ENCODE results near the gene SBK3. TPM values are rescaled to one million over a fixed set of nuclear protein-coding genes. Genes with fewer than 3 reads are reported as not detected.

Gene SBK3
- polyA plus RNA-seq, 1 donor (not counting 4 experiments of a cell fraction or from before 2014, with no cell fraction given): not detected

DNA sequence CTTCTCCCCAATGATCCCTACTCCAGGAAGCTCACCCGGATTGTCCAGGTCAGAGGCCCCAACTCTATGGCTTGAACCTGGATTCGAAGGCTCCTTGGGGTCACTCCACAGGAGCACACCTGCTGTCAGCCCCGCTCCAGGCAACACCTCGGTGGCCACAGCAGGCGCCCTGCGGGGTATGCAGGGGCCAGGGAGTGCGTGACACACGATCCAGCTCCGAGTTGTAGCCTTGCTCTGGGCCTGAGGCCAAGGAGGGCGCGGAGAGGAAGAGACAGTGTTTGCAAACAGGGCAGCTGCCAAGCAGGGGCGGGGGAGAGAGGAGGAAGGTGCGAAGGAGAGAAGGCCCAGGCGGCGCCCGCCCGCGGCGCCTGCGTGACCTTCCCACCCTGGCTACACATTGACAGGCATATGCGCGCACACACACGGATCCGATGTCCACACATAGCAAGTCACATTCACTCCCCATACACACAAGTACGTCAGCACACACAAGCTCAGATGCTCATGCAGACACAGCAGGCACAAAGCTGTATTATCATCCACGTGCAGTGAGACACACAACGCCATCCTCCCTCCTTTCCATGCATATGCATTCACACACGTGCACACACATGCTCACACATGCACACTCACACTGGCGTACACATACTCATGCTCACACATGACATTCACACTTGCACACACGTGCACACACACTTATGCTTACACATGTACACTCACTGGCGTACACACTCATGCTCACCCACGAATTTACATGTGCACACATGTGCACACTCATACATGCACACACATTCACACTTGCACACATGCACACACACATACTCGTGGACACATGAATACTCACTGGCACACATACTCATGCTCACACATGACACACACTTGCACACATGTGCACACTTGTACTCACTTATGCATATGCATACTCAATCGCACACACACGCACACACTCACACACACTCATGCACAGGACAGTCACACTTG, 18.8 kb downstream of the SBK3 start:
- Histone ChIP-seq H3K4me3 (ENCODE audit: control insufficient read depth in 2 of 3, extremely low read depth in 1 of 3, insufficient read depth in 2 of 3, low read depth in 1 of 3, low read length in 3 of 3) (no peak overlapping the region), H3K9me1 (ENCODE audit: control insufficient read depth, extremely low read depth, insufficient read depth, low read length) (no peaks in the 10 kb centered on the region), H3K36me3 (ENCODE audit: control insufficient read depth in 2 of 2, extremely low read depth in 1 of 2, insufficient read depth in 2 of 2, low read length in 2 of 2) (no peaks in the 10 kb centered on the region), H3K4me2 (ENCODE audit: control insufficient read depth, extremely low read depth, insufficient read depth, low read depth, low read length) (no peak overlapping the region), H2AFZ (ENCODE audit: control insufficient read depth, low read length) (no peak overlapping the region), H3K9ac (ENCODE audit: control insufficient read depth, extremely low read depth, insufficient read depth, low read length) (no peak overlapping the region), H3K27me3 (ENCODE audit: control insufficient read depth, extremely low read depth, insufficient read depth, low read length) (no peaks in the 10 kb centered on the region), H3K79me2 (ENCODE audit: control insufficient read depth, insufficient read depth, low read length) (no peaks in the 10 kb centered on the region), H3K9me3 (ENCODE audit: control insufficient read depth, low read depth, low read length) (peaks cover 6% of the 10 kb centered on the region), H4K20me1 (ENCODE audit: control insufficient read depth, extremely low read depth, insufficient read depth, low read length) (no peaks in the 10 kb centered on the region), H3K4me1 (ENCODE audit: control insufficient read depth, extremely low read depth, insufficient read depth, low read length) (no peaks in the 10 kb centered on the region), H3K27ac (ENCODE audit: control insufficient read depth, insufficient read depth, low read length) (no peak overlapping the region)
- TF ChIP-seq, protein P1, sequence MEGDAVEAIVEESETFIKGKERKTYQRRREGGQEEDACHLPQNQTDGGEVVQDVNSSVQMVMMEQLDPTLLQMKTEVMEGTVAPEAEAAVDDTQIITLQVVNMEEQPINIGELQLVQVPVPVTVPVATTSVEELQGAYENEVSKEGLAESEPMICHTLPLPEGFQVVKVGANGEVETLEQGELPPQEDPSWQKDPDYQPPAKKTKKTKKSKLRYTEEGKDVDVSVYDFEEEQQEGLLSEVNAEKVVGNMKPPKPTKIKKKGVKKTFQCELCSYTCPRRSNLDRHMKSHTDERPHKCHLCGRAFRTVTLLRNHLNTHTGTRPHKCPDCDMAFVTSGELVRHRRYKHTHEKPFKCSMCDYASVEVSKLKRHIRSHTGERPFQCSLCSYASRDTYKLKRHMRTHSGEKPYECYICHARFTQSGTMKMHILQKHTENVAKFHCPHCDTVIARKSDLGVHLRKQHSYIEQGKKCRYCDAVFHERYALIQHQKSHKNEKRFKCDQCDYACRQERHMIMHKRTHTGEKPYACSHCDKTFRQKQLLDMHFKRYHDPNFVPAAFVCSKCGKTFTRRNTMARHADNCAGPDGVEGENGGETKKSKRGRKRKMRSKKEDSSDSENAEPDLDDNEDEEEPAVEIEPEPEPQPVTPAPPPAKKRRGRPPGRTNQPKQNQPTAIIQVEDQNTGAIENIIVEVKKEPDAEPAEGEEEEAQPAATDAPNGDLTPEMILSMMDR (optimal IDR thresholded peaks at IDR 0.05 in 1 of 3, IDR thresholded peaks at IDR 0.05 in 1 of 3, conservative IDR thresholded peaks at IDR 0.05 in 1 of 3; ENCODE audit: extremely low read depth in 1 of 3, insufficient read depth in 2 of 3, low read length in 3 of 3): no peak
- no peak for TF ChIP-seq EZH2 (IDR thresholded peaks at IDR 0.05; ENCODE audit: low read length)
- DNase-seq (ENCODE audit: low read depth, low spot score) (no peak), FAIRE-seq (no peak)
- dilution Hi-C loops (cut with MboI; ENCODE audit: extremely low pct_ligation_motif_present, low sequenced_read_pairs): no loop called here

DNA sequence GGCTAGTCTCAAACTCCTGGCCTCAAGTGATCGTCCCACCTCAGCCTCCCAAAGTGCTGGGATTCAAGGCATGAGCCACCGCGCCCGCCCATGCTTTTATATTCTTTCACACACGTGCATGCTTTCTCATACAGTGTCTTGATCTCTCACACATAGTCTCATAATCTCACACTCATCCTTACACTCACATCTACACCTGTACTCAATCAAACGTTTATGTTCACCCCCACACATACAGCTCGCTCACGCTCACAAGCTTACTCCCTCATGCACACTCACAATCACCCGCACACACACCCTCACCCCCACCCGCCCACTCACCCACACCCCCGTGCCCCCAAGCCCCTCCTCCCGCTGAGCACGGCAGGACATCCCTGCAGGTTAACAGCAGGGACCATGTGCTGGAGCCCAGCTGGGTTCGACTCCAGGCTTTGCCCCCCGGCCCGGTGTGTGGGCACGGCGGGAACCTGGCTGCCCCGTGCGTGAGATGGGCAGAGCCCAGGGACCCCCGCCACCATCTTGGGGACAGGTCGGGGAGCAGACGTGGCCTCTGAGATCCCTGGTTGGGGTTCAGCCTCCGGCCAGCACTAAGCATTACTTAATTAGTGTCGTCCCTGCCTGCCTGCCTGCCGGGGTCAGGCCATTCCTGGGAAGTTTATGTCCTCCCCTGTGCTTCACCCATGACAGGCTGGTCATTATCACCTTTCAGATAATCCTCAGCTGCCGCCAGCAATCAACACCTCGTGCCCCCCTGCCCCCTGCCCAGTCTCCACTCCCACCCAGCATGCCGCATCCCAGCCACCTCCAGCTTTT, 19.8 kb downstream of the SBK3 start:
- Histone ChIP-seq H4K20me1 (ENCODE audit: control insufficient read depth, extremely low read depth, insufficient read depth, low read length) (no peaks in the 10 kb centered on the region), H3K4me2 (ENCODE audit: control insufficient read depth, extremely low read depth, insufficient read depth, low read depth, low read length) (no peak overlapping the region), H3K9ac (ENCODE audit: control insufficient read depth, extremely low read depth, insufficient read depth, low read length) (no peak overlapping the region), H3K27me3 (ENCODE audit: control insufficient read depth, extremely low read depth, insufficient read depth, low read length) (no peaks in the 10 kb centered on the region), H3K79me2 (ENCODE audit: control insufficient read depth, insufficient read depth, low read length) (no peaks in the 10 kb centered on the region), H3K9me3 (ENCODE audit: control insufficient read depth, low read depth, low read length) (peaks cover 6% of the 10 kb centered on the region), H3K36me3 (ENCODE audit: control insufficient read depth in 2 of 2, extremely low read depth in 1 of 2, insufficient read depth in 2 of 2, low read length in 2 of 2) (no peaks in the 10 kb centered on the region), H3K27ac (ENCODE audit: control insufficient read depth, insufficient read depth, low read length) (no peak overlapping the region), H2AFZ (ENCODE audit: control insufficient read depth, low read length) (no peak overlapping the region), H3K4me1 (ENCODE audit: control insufficient read depth, extremely low read depth, insufficient read depth, low read length) (no peaks in the 10 kb centered on the region), H3K4me3 (ENCODE audit: control insufficient read depth in 2 of 3, extremely low read depth in 1 of 3, insufficient read depth in 2 of 3, low read depth in 1 of 3, low read length in 3 of 3) (no peak overlapping the region), H3K9me1 (ENCODE audit: control insufficient read depth, extremely low read depth, insufficient read depth, low read length) (no peaks in the 10 kb centered on the region)
- no peak for TF ChIP-seq EZH2 (IDR thresholded peaks at IDR 0.05; ENCODE audit: low read length)
- TF ChIP-seq, protein P1 (optimal IDR thresholded peaks at IDR 0.05 in 1 of 3, IDR thresholded peaks at IDR 0.05 in 1 of 3, conservative IDR thresholded peaks at IDR 0.05 in 1 of 3; ENCODE audit: extremely low read depth in 1 of 3, insufficient read depth in 2 of 3, low read length in 3 of 3): no peak
- DNase-seq (ENCODE audit: low read depth, low spot score): no peak
- dilution Hi-C loops (cut with MboI; ENCODE audit: extremely low pct_ligation_motif_present, low sequenced_read_pairs): no loop called here
- FAIRE-seq: no peak

Measured in keratinocyte (primary cell).